Activated CD4-positive, alpha-beta T cell treated with anti-CD3 and anti-CD28 coated beads, Interleukin-2, amount 50 U/mL, for 48 hours (primary cell): ENCODE results near the gene CLPTM1L.
A peak's percentile ranks its signal among the peaks of the same experiment; 100 is the strongest.

Experiments used
- DNase-seq, 2 experiments: peaks; one replicate each; pipeline ENCODE4 v3.0.0-alpha.2; 2020

CLPTM1L gene

GRCh38 chr5:1325191-1325741, 19.6 kb downstream of the CLPTM1L start:
- DNase-seq: no peak

- DNase-seq: no peak
Measured at GRCh38 chr5:1324719-1325190, 20.1 kb downstream of the CLPTM1L start.

- DNase-seq: no peak
Measured at GRCh38 chr5:1324301-1324700, 20.6 kb downstream of the CLPTM1L start.

- DNase-seq: no peak
Measured at GRCh38 chr5:1323803-1324173, 21.1 kb downstream of the CLPTM1L start.

GRCh38 chr5:1322955-1323802, 21.7 kb downstream of the CLPTM1L start:
- DNase-seq: no peak

- no peak for DNase-seq
Measured at GRCh38 chr5:1322036-1322900, 22.6 kb downstream of the CLPTM1L start.

GRCh38 chr5:1321576-1321975, 23.3 kb downstream of the CLPTM1L start:
- no peak for DNase-seq

GRCh38 chr5:1320436-1321344, 24.2 kb downstream of the CLPTM1L start:
- no peak for DNase-seq

- no peak for DNase-seq
Measured at GRCh38 chr5:1319436-1320256, 25.3 kb downstream of the CLPTM1L start.

GRCh38 chr5:1318659-1319251, 26.1 kb downstream of the CLPTM1L start:
- no peak for DNase-seq

GRCh38 chr5:1317921-1318565, 26.9 kb downstream of the CLPTM1L start:
- no peak for DNase-seq

- DNase-seq: no peak
Measured at GRCh38 chr5:1316588-1317340, 28.1 kb downstream of the CLPTM1L start.

- DNase-seq: peak; percentile 43 to 56
Measured at GRCh38 chr5:1315709-1316587, 29.0 kb downstream of the CLPTM1L start.

- DNase-seq: no peak
Measured at GRCh38 chr5:1315018-1315708, 29.7 kb downstream of the CLPTM1L start.

GRCh38 chr5:1314564-1314982, 30.3 kb downstream of the CLPTM1L start:
- no peak for DNase-seq

GRCh38 chr5:1312993-1313833, 31.7 kb downstream of the CLPTM1L start:
- peak; percentile 19 to 36 for DNase-seq

- DNase-seq: no peak
Measured at GRCh38 chr5:1312206-1312605, 32.7 kb downstream of the CLPTM1L start.
